A673 (cell line): Measurements from ENCODE around the gene B3GNT3. TPM values are rescaled to one million over a fixed set of nuclear protein-coding genes. Genes with fewer than 3 reads are reported as not detected.
A peak's percentile ranks its signal among the peaks of the same experiment; 100 is the strongest.

ENCODE experiments used
- BruUV-seq: library from RNA; stranded (reverse); fragments of 400-500 nt; replicated peaks from 2 replicates; lab custom pipeline; 2021; lab: Mats Ljungman, UMichigan
- CTCF ChIA-PET: fragments of 300-600 bp; sonication (Branson Sonifier 250); formaldehyde crosslinking; loops from one replicate; lab custom pipeline; 2022; ENCODE audit warnings: antibody characterized with exemption; lab: Charles Lee
- POLR2A ChIA-PET: fragments of 300-600 bp; sonication (Branson Sonifier 250); formaldehyde crosslinking; loops from one replicate; lab custom pipeline; 2022; ENCODE audit warnings: antibody characterized with exemption; ENCODE audit not compliant: low non-redundant PET; lab: Charles Lee
- DNase-seq: peaks from one replicate; pipeline ENCODE4 v3.0.0-alpha.2; 2015; ENCODE audit warnings: low spot score
- H3K27ac ChIP-seq: fragments of 200-600 bp; sonication (generic); 2 replicates; pipeline ENCODE4 v1.5.1; 2016; ENCODE audit warnings: mixed run types, low read depth, mild to moderate bottlenecking, mixed read lengths, antibody characterized with exemption, low read length; ENCODE audit not compliant: poor library complexity, severe bottlenecking
- H3K27me3 ChIP-seq: fragments of 200-600 bp; sonication (generic); replicated peaks from 2 replicates; pipeline ENCODE4 v1.6.1; 2017; ENCODE audit warnings: mixed run types, low read depth, mild to moderate bottlenecking, mixed read lengths, antibody characterized with exemption, low read length; ENCODE audit not compliant: insufficient read depth, poor library complexity
- H3K36me3 ChIP-seq: fragments of 200-600 bp; sonication (generic); 2 replicates; pipeline ENCODE4 v1.6.1; 2016; ENCODE audit warnings: mixed run types, mild to moderate bottlenecking, mixed read lengths, antibody characterized with exemption, low read length; ENCODE audit not compliant: insufficient read depth, poor library complexity, severe bottlenecking
- H3K4me1 ChIP-seq: fragments of 200-600 bp; sonication (generic); 2 replicates; pipeline ENCODE4 v1.6.1; 2017; ENCODE audit warnings: mixed run types, mild to moderate bottlenecking, mixed read lengths, antibody characterized with exemption, low read length; ENCODE audit not compliant: insufficient read depth, poor library complexity, severe bottlenecking
- H3K4me3 ChIP-seq: fragments of 200-600 bp; sonication (generic); 2 replicates; pipeline ENCODE4 v1.5.1; 2016; ENCODE audit warnings: low read depth, mixed run types, mild to moderate bottlenecking, mixed read lengths, low read length; ENCODE audit not compliant: poor library complexity, severe bottlenecking
- H3K9me3 ChIP-seq: fragments of 200-600 bp; sonication (generic); 2 replicates; pipeline ENCODE4 v1.6.1; 2016; ENCODE audit warnings: mixed run types, low read depth, mild to moderate bottlenecking, mixed read lengths, antibody characterized with exemption, low read length; ENCODE audit not compliant: poor library complexity, severe bottlenecking
- CTCF ChIP-seq: fragments of 300-800, 200-600 bp; sonication (generic); conservative IDR thresholded peaks from 2 replicates; pipeline ENCODE4 v1.5.1; 2017; ENCODE audit warnings: low read depth, mild to moderate bottlenecking, antibody characterized with exemption, low read length, moderate library complexity, mixed read lengths
- EZH2 ChIP-seq: fragments of 200-600 bp; sonication (generic); IDR thresholded peaks from 2 replicates; pipeline ENCODE4 v1.6.1; 2017; ENCODE audit warnings: borderline replicate concordance, low read depth, mild to moderate bottlenecking, mixed read lengths, antibody characterized with exemption, low read length; ENCODE audit not compliant: poor library complexity, severe bottlenecking
- intact Hi-C: fragments of 100-400 bp; cut with micrococcal nuclease; formaldehyde crosslinking; loops from one replicate; pipeline ENCODE4 v1.10.0; 2022; ENCODE audit not compliant: unreplicated experiment
- total RNA-seq: library from RNA; stranded (reverse); gene quantifications from 2 replicates; pipeline ENCODE4 v1.2.3, GENCODE V29; 2021

B3GNT3 gene
- total RNA-seq, 1 experiment from 2014 or later: not detected

- ChIA-PET POLR2A (no interaction called here), CTCF (no interaction called here)
- Histone ChIP-seq H3K9me3 (no peaks in the 10 kb centered on the region), H3K27ac (no peak overlapping the region), H3K4me3 (no peak overlapping the region), H3K36me3 (no peaks in the 10 kb centered on the region), H3K4me1 (no peaks in the 10 kb centered on the region), H3K27me3 (no peaks in the 10 kb centered on the region)
- TF ChIP-seq CTCF (no peak), EZH2 (no peak)
- BruUV-seq: no TSS peak
- intact Hi-C loops: no loop called here
- DNase-seq: no peak
Observed at GRCh38 chr19:17829855-17830566, 35.1 kb downstream of the B3GNT3 start.

- Histone ChIP-seq H3K4me3 (no peak overlapping the region), H3K4me1 (no peaks in the 10 kb centered on the region), H3K9me3 (no peaks in the 10 kb centered on the region), H3K36me3 (no peaks in the 10 kb centered on the region), H3K27ac (no peak overlapping the region), H3K27me3 (no peaks in the 10 kb centered on the region)
- POLR2A ChIA-PET: no interaction called here
- CTCF ChIA-PET: interaction anchor here (0.5 kb wide), 1 partner anchor 728 kb away, joined by 3 read pairs; no protein-coding TSS in a partner anchor
- TF ChIP-seq EZH2 (no peak), CTCF (no peak)
- peak; percentile 40 for DNase-seq
- intact Hi-C loops: no loop called here
- no TSS peak for BruUV-seq
Observed at GRCh38 chr19:17830567-17831418, 35.9 kb downstream of the B3GNT3 start.

GRCh38 chr19:17831419-17831888, 36.5 kb downstream of the B3GNT3 start:
- CTCF ChIA-PET: interaction anchor here (0.5 kb wide), 1 partner anchor 729 kb away, joined by 3 read pairs; no protein-coding TSS in a partner anchor
- TF ChIP-seq EZH2 (no peak), CTCF (no peak)
- intact Hi-C loops: no loop called here
- DNase-seq: no peak
- no peaks in the 10 kb centered on the region for H3K27me3 ChIP-seq
- POLR2A ChIA-PET: no interaction called here
- no peak overlapping the region for H3K27ac ChIP-seq
- H3K4me1 ChIP-seq: no peaks in the 10 kb centered on the region
- no peaks in the 10 kb centered on the region for H3K9me3 ChIP-seq
- no peaks in the 10 kb centered on the region for H3K36me3 ChIP-seq
- H3K4me3 ChIP-seq: no peak overlapping the region
- no TSS peak for BruUV-seq
